Cardiac muscle cell (in vitro differentiated cells and primary cell): Measurements from ENCODE around the gene ASIC1. TPM values are rescaled to one million over a fixed set of nuclear protein-coding genes. Genes with fewer than 3 reads are reported as not detected.

Source experiments
- DNase-seq, 2 donors: peaks; one replicate each; pipeline versions ENCODE4 v3.0.0 to v3.0.0-alpha.2; 2010 to 2017; ENCODE audit warnings: low read depth in 1 of 2, low spot score in 1 of 2
- H3K27ac ChIP-seq: fragments of 200-600 bp; sonication (generic); 2 replicates; pipeline ENCODE4 v1.5.1; 2016
- H3K27me3 ChIP-seq: fragments of 200-600 bp; sonication (generic); 2 replicates; pipeline ENCODE4 v1.6.0; 2016; ENCODE audit warnings: control low read depth
- H3K36me3 ChIP-seq: fragments of 200-600 bp; sonication (generic); 2 replicates; pipeline ENCODE4 v1.5.1; 2016; ENCODE audit warnings: control low read depth
- H3K4me1 ChIP-seq: fragments of 200-600 bp; sonication (generic); 2 replicates; pipeline ENCODE4 v1.8.1; 2017; ENCODE audit warnings: low read depth, mild to moderate bottlenecking, mixed run types
- H3K4me3 ChIP-seq: fragments of 200-600 bp; sonication (generic); 2 replicates; pipeline ENCODE4 v1.5.1; 2016; ENCODE audit warnings: mild to moderate bottlenecking
- H3K9me3 ChIP-seq: fragments of 200-600 bp; sonication (generic); 2 replicates; pipeline ENCODE4 v1.5.1; 2017; ENCODE audit warnings: low read depth, mild to moderate bottlenecking, control low read depth
- polyA plus RNA-seq: library from polyadenylated mRNA; unstranded; fragments of >200 nt; fragmentation: Nextera tagmentation; extraction: Ambion mirVana; gene quantifications from 2 replicates; pipeline ENCODE4 v1.2.1, GENCODE V29; 2016
- total RNA-seq: library from RNA; depleted of rRNA; stranded (reverse); fragments of >200 nt; gene quantifications from 2 replicates; pipeline ENCODE4 v1.2.3, GENCODE V29; 2016
- TF ChIP-seq, protein P1 (sequence below): IDR thresholded peaks from 2 replicates; pipeline ENCODE4 v1.5.1; 2012; ENCODE audit warnings: low read depth, mild to moderate bottlenecking, low read length

ASIC1 gene
- total RNA-seq: 5.0 and 7.0 TPM in 2 replicates
- 4.6 and 6.9 TPM in 2 replicates for polyA plus RNA-seq

DNA sequence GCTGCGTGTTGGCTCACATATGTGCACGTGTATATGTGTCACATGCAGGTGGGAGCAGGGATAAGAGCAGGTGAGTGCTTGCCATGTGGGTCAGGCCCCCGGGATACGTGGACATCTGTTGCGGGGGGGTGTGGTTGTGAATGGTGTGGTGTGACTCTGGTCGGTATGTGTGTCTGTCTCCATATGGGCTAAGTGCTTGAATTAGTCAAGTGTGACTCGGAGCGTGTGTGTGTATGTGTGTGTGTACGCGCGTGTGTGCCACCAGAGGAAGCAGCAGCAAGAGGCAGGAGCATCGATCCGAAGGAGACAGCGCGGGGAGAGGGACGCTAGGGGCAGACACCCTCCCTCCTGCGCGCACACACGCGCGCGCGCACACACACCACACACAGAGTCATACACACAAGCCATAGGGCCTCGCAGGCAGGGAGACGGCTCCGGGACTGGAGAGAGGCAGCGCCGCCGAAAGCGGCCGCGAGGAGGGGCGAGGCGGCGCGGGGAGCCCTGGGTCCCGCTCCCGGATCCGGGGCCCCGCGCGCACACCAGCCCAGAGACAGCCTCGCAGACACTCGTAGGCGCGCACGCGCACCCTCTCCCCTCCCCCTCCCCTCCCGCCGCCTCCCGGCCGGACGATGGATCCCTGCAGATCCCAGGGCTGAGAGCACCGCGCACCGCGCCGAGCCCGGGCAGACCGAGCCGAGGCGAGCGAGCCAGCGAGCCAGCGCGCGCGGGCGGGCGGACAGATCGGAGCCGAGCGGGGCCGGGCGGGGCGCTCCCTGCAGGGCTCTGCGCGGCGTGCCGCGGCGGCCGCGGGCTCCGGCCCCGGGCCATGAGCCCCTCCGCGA is at the start of gene ASIC1:
ASIC1 (plus strand) TSS at position 597 of the 842 bp plus-strand sequence. CDS start 1,171 bp downstream, outside the sequence.
- peak within 1 kb of the TSS; percentile 87 for H3K4me3 ChIP-seq
- H3K27ac ChIP-seq: no peak within 1 kb of the TSS
- peaks cover 29% of the 10 kb centered on the region for H3K27me3 ChIP-seq
- peak; percentile 81 to 83 for DNase-seq
- no peaks in the 10 kb centered on the region for H3K9me3 ChIP-seq
- H3K36me3 ChIP-seq: no peaks in the 10 kb centered on the region
- TF ChIP-seq, protein P1, sequence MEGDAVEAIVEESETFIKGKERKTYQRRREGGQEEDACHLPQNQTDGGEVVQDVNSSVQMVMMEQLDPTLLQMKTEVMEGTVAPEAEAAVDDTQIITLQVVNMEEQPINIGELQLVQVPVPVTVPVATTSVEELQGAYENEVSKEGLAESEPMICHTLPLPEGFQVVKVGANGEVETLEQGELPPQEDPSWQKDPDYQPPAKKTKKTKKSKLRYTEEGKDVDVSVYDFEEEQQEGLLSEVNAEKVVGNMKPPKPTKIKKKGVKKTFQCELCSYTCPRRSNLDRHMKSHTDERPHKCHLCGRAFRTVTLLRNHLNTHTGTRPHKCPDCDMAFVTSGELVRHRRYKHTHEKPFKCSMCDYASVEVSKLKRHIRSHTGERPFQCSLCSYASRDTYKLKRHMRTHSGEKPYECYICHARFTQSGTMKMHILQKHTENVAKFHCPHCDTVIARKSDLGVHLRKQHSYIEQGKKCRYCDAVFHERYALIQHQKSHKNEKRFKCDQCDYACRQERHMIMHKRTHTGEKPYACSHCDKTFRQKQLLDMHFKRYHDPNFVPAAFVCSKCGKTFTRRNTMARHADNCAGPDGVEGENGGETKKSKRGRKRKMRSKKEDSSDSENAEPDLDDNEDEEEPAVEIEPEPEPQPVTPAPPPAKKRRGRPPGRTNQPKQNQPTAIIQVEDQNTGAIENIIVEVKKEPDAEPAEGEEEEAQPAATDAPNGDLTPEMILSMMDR: no peak
- H3K4me1 ChIP-seq: peaks cover 8% of the 10 kb centered on the region

DNA sequence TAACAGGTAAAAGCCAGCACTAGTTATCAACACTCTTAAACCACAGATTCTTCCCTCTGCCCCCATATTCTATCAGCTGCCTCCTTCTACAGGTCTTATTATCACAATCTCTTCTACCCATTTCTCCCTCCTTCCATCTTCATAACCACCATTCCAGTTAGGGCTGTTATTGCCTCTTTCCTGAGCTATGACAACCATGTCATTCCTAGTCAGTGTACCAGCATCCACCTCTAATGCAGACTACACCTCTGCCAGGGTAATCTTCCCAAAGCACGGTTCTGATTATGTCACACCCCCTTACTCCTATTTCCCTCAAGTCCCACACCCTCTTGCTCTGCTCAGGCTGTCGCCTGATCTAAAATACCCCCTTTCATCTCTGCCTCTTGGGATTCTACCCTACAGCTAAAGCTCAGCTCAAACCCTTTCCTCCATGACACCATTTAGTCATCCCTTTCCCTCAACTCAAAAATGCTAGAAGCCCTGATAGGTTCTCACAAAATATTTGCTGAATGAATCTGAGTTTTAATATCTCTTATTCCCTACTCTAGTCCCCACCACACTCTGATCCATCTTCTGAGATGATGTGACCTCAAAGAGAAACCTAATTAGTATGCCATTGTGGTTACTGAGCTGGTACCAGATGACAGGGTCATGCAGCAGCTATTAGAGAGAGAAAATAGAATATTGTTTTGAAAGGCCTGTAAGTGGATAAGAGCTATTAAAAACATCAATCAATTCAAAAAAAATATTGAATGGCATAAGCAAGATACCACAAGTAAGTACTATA is 43.8 kb upstream of the ASIC1 start:
- TF ChIP-seq, protein P1: no peak
- Histone ChIP-seq H3K4me1 (peaks cover 16% of the 10 kb centered on the region), H3K36me3 (no peaks in the 10 kb centered on the region), H3K9me3 (no peaks in the 10 kb centered on the region), H3K27me3 (no peaks in the 10 kb centered on the region), H3K4me3 (no peak overlapping the region), H3K27ac (no peak overlapping the region)
- DNase-seq: no peak

DNA sequence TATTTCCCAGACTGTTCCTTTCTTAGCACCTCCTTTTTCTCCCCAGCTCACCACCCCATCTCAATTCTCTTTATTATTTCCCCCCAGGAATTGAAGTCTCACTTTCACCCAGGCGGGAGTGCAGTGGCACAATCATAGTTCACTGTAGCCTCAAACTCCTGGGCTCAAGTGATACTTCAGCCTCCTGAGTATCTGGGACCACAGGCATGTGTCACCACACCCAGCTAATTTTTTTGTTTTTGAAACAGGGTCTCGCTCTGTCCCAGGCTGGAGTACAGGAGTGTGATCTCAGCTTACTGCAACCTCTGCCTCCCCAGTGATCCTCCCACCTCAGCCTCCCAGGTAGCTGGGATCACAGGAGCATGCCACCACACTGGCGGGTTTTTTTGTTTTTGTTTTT is 43.1 kb upstream of the ASIC1 start:
- H3K9me3 ChIP-seq: no peaks in the 10 kb centered on the region
- no peak overlapping the region for H3K4me3 ChIP-seq
- TF ChIP-seq, protein P1: no peak
- no peaks in the 10 kb centered on the region for H3K27me3 ChIP-seq
- no peaks in the 10 kb centered on the region for H3K36me3 ChIP-seq
- no peak for DNase-seq
- peaks cover 23% of the 10 kb centered on the region for H3K4me1 ChIP-seq
- H3K27ac ChIP-seq: no peak overlapping the region

DNA sequence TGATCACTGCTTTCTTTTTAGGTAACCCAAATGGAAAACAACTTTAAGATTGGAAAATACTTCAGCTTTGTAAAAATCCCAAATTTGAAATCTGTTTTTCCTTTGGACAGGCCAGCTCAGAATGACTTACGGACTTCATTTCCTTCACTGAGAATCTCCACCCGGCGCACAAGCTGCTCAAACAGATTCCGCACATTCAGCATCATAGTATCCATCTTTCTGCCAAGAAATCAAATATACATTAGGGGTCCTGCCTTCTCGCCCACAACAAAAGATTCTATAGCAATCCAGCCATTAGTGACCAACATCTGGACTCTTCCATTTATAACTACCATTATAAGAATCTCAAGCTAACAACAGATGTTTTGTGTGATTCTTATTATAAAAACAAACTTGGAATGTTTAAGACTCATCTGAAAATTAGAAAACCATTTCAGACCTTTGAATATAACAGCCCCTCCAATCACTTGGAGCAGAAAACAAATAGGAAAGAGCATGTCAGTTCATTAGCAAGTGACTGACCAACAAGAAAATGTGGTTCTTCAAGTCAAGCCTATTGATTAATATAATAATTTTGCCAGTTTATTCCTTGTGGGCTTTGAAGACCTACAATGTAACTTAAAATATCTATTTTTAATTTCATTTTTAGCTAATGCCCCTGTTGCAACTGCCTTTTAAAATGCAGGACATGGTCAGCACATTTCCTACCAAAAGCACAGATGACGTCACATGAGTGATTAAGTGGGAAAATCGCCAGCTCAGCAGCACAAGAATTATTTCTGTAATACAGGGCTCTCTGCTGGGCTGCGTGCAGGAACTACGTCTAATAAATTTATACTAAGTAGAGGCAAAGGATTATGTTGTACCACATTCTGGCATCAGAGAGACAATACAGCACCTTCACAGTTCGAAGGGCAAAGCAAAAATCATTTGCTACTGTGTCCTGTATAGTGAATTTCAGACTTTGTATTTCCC is 40.6 kb upstream of the ASIC1 start:
- peak; percentile 14 to 97 for DNase-seq
- Histone ChIP-seq H3K36me3 (no peaks in the 10 kb centered on the region), H3K27me3 (no peaks in the 10 kb centered on the region), H3K27ac (no peak overlapping the region), H3K4me3 (no peak overlapping the region), H3K9me3 (no peaks in the 10 kb centered on the region), H3K4me1 (peaks cover 27% of the 10 kb centered on the region)
- TF ChIP-seq, protein P1: no peak

DNA sequence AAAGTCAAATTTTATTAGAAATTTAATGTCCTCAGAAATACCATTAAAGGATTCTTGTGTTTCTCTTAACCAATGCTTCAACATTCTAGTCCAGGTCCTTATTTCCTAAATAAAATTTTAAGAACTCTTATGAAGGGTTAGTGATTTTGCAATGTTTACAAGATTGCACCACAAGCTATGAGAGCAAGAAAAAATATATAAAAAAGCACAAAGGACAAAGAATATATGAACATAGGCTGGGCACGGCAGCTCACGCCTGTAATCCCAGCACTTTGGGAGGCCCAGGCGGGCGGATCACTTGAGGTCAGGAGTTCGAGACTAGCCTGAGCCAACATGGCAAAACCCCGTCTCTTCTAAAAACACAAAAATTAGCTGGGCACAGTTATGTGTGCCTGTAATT is 39.8 kb upstream of the ASIC1 start:
- Histone ChIP-seq H3K9me3 (no peaks in the 10 kb centered on the region), H3K27ac (no peak overlapping the region), H3K27me3 (no peaks in the 10 kb centered on the region), H3K4me1 (peaks cover 27% of the 10 kb centered on the region), H3K4me3 (no peak overlapping the region), H3K36me3 (no peaks in the 10 kb centered on the region)
- DNase-seq: peak in 1 of 2 donors; percentile 80
- TF ChIP-seq, protein P1: no peak
